ENCODE measurements around the gene CCDC88A.
A peak's percentile ranks its signal among the peaks of the same experiment; 100 is the strongest.

The CCDC88A gene

GRCh38 chr2:55422876-55423665 lies 3.4 kb upstream of the CCDC88A start:
- no peak for DNase-seq (ENCODE audit: low read depth)

- no peak for DNase-seq (ENCODE audit: low read depth)
Observed at GRCh38 chr2:55421326-55421725, 1.7 kb upstream of the CCDC88A start.

- no peak for DNase-seq (ENCODE audit: low read depth)
Observed at GRCh38 chr2:55420871-55421270, 1.2 kb upstream of the CCDC88A start.

DNA sequence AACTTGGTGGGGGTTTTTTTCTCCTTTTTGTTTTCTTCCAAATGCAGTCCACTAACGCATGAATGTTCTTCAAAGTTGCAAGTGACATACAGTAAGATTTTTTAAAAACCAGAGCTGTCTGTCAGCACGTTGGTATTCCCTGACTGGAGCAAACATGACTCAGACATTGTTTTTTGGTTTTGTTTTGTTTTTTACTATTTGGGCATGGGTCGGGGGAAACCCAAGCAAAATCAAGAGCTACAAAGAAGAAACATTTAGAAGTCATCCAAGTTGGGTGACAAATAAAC lies 726 bp upstream of the CCDC88A start:
- no peak for DNase-seq (ENCODE audit: low read depth)

DNA sequence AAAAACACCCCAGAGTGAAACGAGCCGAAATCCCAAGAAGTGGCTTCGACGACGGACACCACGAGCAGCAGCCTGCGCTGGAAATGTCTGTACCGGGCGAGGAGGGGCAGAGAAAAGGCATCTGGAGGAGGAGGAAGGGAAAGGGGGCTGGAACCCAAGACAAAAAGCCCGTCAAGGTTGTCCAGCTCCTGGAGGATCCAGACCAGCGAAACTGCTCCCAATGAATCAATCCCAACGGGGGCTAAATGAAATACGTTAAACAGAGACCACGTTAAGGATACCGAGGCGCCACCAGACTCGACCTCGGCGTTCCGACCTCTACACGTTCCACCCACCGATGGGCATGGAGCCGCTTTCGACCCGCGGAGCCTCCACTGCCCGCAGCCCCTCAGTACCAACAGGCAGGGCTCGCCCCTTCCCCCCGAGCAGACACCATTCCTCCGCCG lies 400 bp downstream of the CCDC88A start:
- peak; percentile 1 for DNase-seq (ENCODE audit: low read depth)

- DNase-seq (ENCODE audit: low read depth) = no peak
Observed at GRCh38 chr2:55418512-55419232, 984 bp downstream of the CCDC88A start.

DNA sequence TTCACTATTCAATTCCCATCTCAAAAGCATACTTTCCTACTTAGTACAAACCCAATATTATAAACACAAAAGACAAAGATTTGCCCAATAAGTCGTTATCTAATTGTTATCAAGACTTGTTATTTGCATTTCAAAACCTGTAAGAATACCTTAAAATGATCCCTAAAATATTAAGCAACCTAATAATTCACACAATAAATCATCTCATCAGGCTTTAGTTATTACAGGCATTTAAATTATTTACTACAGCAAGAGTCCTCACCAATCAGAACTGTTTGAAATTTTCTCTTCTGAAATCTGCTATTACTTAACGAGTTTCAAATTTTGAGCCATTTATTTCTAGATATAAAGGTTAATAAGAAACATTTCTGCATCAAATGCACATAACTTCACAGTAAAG lies 1.6 kb downstream of the CCDC88A start:
- DNase-seq (ENCODE audit: low read depth) = no peak

DNA sequence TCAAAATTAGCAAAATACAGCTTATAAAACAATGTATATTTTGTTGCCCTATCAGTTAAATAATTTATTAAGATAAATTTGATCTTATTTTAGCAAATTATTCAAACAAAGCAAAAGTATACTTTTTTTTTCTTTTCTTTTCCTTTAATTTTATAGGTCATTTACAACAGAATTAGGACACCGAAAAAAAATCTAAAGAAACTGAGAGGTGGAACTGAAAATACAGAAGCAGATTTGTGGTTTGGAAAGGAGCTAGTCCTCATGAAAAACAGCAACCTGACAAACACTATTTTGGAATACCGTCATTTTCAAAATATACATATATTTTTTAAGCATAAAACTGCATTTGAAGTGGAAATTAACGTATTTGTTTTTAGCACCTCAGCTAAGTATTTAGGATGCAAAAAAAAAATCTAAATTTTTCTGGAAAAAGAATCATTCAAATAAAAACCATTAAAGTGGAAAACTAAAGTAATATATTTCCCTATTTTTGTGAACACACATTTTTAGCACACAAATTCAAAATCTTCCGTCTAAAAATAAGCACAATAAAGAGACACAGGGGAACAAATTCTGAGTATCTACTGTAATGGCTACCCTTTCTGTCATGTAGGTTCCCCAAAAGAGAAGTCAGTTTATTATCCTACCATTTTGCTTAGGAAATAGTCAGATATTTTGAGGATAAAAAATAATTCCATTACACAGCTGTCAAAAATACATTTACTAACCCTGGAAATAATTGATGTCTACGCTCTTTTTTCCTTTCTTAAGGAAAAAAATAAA lies 2.7 kb downstream of the CCDC88A start:
- DNase-seq (ENCODE audit: low read depth) = no peak

DNA sequence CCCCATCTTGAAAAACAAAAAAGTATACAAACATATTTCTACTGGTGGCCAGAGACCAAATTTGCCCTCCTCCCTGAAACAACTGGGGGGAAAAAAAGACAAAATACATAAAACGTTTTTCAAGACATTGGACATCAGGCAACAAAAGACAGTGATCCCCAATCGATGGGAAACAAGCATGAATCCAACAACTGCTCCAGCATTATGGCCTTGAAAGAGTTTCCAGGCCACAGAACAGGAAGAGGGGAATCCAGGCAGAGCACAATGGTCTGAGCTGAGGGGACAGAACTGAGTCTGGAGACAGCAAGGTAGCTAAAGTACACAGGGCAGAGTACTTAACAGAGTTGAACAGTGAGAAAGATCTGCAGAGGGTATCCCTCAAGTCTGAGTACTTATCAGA lies 4.4 kb downstream of the CCDC88A start:
- no peak for DNase-seq (ENCODE audit: low read depth)

DNA sequence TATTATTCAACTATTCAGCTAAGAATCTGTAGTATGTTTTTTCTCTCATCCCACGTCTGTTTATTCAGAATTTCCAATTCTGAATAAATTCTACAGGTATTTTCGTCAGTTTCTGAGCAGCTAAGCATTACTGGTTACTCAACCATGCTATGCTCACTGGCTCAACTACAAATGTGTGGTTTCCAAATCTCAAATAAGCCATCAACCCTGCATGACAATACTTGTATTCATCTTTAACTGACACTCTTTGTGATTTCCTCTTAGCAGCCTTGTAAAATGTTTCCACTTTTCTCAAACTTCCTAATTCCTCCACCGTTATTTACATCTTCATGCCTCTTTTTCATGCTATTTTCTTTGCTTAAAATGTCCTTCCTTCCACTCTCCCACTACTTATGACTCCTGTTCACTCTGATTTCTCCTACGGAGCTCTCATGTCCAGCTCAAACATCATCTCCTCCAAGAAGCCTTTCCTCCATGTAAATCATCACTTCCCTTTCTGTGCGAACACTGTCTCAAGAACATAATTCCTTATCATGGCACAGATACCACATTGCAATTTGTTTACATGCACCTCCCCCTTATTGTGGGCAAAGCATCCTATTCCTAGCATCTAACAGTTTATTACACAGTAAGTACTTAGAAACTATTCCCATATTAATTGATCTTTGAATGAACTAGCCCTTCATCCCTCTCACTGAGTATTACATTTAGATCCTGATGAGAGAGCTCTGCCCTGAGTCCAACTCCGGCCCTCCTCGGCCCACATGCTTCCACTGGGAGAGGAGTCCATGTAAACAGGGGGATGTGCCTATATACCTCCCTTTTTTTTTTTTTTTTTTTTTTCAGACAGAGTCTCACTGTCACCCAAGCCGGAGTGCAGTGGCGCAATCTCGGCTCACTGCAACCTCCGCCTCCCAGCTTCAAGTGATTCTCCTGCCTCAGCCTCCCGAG lies 10.5 kb downstream of the CCDC88A start:
- no peak for DNase-seq (ENCODE audit: low read depth)

DNA sequence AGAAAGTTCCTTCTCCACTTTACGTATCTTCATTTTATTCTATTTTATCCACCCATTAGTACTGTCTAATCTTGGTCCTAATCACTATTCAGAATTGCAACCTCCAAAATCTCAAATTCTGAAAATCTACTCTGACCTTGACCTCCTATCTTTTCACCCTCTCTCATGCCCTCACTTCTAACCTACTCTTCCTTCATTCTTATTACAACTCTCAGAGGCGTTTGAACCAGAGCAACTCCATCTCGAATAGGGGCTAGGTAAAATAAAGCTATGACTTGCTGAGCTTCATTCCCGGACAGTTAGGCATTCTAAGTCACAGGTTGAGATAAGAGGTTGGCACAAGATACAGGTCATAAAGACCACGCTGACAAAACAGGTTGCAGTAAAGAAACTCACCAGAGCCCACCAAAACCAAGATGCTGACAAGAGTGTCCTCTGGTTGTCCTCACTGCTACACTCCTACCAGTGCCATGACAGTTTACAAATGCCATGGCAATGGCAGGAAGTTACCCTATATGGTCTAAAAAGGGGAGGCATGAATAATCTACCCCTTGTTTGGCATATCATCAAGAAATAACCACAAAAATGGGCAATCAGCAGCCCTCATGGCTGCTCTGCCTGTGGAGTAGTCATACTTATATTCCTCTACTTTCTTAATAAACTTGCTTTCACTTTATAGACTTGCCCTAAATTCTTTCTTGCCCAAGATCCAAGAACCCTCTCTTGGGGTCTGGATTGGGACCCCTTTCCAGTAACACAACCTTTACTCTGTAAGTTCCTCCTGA lies 11.4 kb downstream of the CCDC88A start:
- DNase-seq (ENCODE audit: low read depth) = no peak

DNA sequence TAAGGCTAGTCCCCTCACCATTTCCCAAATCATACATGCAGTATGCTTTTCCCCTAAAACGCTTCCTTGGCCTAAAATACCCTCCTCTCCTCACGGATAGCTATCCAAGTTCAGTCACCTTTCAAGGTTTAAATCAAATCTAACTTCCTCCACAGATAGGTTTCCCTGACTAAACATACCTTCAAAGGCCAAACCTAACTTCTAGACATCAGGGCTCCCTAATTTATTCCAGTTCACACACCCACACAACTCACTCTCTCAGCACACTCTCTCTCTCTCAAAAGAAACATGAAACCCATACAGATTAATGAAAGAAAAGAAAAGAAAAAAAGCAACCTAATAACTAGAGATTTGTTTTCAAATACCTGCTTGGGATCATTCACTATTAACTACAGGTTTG lies 14.5 kb downstream of the CCDC88A start:
- DNase-seq (ENCODE audit: low read depth) = no peak

DNA sequence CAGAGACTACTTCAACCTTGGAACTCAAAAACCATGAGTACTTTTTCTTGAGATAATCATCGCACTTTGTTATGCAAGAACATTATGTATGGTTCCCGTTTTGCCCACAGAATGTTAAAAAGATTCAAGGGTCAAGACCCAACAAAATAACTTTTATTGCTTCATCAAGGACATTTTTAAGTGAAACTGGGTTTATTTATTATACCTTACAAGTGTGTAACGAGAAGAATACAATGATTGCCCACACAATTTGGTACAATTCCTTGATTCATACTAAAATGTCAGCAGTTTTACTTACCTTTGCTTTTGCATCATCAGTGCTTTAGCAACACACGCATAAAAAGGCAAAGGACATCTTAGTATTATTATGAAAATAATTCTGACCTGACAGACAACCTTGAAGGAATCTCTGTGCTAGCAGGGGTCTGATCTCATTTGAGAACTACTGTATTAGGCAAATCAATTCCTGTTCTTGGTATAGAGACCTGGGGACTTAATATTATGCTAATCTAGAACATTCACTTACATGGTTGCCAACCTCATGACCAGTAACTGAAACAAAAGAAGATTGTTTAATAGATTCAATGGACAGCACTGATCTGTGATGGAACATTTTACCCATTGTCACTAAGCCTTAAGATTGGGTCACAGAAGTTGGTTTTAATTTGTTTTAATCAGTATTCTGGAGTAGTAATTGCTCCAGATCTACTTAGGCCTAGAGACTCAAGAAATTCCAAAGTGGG lies 16.2 kb downstream of the CCDC88A start:
- no peak for DNase-seq (ENCODE audit: low read depth)

DNA sequence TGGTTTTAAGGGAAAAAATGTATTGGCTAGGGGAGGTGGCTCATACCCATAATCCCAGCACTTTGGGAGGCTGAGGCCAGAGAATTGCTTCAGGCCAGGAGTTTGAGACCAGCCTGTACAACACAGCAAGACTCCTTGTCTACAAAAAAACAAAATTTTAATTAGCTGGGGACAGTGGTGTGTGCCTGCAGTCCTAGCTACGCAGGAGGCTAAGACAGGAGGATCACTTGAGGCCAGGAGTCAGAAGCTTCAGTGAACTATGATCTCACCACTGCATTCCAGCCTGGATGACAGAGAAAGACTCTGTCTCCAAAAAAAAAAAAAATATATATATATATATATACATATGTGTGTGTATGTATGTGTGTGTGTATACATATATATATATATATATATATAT lies 18.5 kb downstream of the CCDC88A start:
- DNase-seq (ENCODE audit: low read depth) = no peak

DNA sequence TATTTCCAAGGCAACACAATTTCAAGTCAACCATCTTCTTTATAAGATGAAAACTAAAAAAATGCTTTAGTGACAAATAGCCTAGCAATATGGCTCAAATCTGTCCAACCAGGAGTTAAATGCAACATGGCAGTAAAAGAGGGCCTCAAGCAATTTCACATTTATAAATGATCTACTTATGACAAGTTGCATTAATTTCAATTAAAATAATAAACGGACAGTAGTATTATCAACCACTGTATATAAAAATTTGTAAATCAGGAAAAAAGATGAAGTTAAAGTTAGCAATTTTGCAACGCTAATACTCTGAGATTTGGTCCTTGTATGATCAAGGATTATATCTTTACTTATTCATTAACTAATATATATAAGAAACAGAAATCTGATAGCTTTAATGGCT lies 19.3 kb downstream of the CCDC88A start:
- DNase-seq (ENCODE audit: low read depth) = no peak

GRCh38 chr2:55399815-55400214 lies 19.8 kb downstream of the CCDC88A start:
- no peak for DNase-seq (ENCODE audit: low read depth)

GRCh38 chr2:55395724-55396605 lies 23.7 kb downstream of the CCDC88A start:
- no peak for DNase-seq (ENCODE audit: low read depth)

- no peak for DNase-seq (ENCODE audit: low read depth)
Observed at GRCh38 chr2:55391615-55392242, 27.9 kb downstream of the CCDC88A start.

GRCh38 chr2:55391155-55391554 lies 28.5 kb downstream of the CCDC88A start:
- DNase-seq (ENCODE audit: low read depth) = no peak

Data from activated gamma-delta T cell treated with anti-CD3 and anti-CD28 coated beads, Interleukin-2, amount 50 U/mL, for 16 hours (primary cell).